Neural cell (in vitro differentiated cells): ENCODE data around the gene QPCT.

Experiments used
- EZH2 ChIP-seq: fragments of 200-600, 300-800 bp; shearing (Covaris generic), sonication (generic); IDR thresholded peaks from 2 replicates; pipeline ENCODE4 v1.6.1; 2014; ENCODE audit warnings: antibody characterized with exemption, low read length, borderline replicate concordance, mild to moderate bottlenecking; ENCODE audit not compliant: insufficient read depth, poor library complexity, severe bottlenecking
- POLR2AphosphoS5 ChIP-seq: IDR thresholded peaks from 2 replicates; pipeline ENCODE4 v1.6.1; 2012
- RAD21 ChIP-seq: fragments of 450-650 bp; conservative IDR thresholded peaks from 2 replicates; pipeline ENCODE4 v1.6.1; 2014; ENCODE audit warnings: antibody characterized with exemption, mild to moderate bottlenecking, moderate library complexity
- REST ChIP-seq: IDR thresholded peaks from 2 replicates; pipeline ENCODE4 v1.6.1; 2012; ENCODE audit warnings: borderline replicate concordance
- TAF1 ChIP-seq: IDR thresholded peaks from 2 replicates; pipeline ENCODE4 v1.6.1; 2012; ENCODE audit warnings: low read depth
- TF ChIP-seq, protein P1 (sequence below): fragments of 450-650 bp; IDR thresholded peaks from 2 replicates; pipeline ENCODE4 v1.5.1; 2014; ENCODE audit warnings: antibody characterized with exemption, mild to moderate bottlenecking, moderate library complexity; ENCODE audit not compliant: poor library complexity, severe bottlenecking

DNA sequence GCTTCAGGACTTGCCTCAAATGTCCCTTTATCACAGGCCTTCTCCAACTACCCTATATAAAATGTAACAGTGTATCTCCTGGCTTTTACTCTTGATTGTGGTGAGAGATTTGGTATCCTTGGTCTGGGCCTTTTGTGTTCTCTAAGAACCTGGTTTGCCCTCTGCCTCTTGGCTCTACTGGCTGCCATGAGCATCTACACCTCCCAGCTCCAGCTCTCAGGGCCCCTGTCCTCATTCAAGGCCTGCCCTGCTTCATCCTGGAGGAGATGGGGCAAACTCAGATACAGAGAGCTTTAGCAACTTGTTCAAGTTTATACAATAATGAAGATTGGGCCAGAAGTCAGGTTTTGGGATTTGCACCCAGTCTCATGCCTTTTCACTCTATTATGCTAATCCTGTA, 45.0 kb downstream of the QPCT start:
- TF ChIP-seq, protein P1, sequence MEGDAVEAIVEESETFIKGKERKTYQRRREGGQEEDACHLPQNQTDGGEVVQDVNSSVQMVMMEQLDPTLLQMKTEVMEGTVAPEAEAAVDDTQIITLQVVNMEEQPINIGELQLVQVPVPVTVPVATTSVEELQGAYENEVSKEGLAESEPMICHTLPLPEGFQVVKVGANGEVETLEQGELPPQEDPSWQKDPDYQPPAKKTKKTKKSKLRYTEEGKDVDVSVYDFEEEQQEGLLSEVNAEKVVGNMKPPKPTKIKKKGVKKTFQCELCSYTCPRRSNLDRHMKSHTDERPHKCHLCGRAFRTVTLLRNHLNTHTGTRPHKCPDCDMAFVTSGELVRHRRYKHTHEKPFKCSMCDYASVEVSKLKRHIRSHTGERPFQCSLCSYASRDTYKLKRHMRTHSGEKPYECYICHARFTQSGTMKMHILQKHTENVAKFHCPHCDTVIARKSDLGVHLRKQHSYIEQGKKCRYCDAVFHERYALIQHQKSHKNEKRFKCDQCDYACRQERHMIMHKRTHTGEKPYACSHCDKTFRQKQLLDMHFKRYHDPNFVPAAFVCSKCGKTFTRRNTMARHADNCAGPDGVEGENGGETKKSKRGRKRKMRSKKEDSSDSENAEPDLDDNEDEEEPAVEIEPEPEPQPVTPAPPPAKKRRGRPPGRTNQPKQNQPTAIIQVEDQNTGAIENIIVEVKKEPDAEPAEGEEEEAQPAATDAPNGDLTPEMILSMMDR: no peak
- TF ChIP-seq TAF1 (no peak), REST (no peak), EZH2 (no peak), RAD21 (no peak), POLR2AphosphoS5 (no peak)
